ENCODE results near the gene HOOK1. TPM values are rescaled to one million over a fixed set of nuclear protein-coding genes. Genes with fewer than 3 reads are reported as not detected.
"Not testable (repeated sequence)": the region's sequence is repeated elsewhere in the genome, so short reads cannot be mapped to it uniquely, and the experiment has no call there.

HOOK1 gene
- total and polyA plus RNA-seq, 7 donors, result under 0.01 to 31.4 (median 7.5) TPM; not detected in 1

DNA sequence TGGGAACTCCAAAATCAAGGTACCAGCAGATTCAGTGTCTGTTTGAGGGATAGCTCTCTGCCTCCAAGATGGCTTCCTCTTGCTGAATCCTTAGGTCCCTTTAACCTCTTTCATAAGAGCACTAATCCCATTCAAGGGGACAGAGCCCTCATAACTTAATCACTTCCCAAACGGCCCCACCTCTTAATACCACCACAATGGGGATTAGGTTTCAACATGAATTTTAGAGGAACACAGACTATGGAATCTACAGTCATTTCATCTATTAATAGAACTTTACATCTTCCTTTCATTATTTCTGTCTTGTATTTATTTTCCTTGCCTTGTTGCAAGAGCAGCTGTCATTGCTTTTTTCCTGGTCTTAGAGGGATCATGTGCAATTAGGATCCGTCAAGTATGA, 30.3 kb downstream of the HOOK1 start:
- H3K36me3 ChIP-seq, result no peaks in the 10 kb centered on the region
- no peak overlapping the region for H3K27ac ChIP-seq
- H3K27me3 ChIP-seq, result no peaks in the 10 kb centered on the region
- intact Hi-C loops (cut with DNase I), result no loop called here
- TF ChIP-seq EP300 (IDR thresholded peaks at IDR 0.05), result no peak
- no peak for TF ChIP-seq POLR2A (IDR thresholded peaks at IDR 0.05)
- no peak for TF ChIP-seq POLR2AphosphoS5 (IDR thresholded peaks at IDR 0.05)
- TF ChIP-seq, protein P1, sequence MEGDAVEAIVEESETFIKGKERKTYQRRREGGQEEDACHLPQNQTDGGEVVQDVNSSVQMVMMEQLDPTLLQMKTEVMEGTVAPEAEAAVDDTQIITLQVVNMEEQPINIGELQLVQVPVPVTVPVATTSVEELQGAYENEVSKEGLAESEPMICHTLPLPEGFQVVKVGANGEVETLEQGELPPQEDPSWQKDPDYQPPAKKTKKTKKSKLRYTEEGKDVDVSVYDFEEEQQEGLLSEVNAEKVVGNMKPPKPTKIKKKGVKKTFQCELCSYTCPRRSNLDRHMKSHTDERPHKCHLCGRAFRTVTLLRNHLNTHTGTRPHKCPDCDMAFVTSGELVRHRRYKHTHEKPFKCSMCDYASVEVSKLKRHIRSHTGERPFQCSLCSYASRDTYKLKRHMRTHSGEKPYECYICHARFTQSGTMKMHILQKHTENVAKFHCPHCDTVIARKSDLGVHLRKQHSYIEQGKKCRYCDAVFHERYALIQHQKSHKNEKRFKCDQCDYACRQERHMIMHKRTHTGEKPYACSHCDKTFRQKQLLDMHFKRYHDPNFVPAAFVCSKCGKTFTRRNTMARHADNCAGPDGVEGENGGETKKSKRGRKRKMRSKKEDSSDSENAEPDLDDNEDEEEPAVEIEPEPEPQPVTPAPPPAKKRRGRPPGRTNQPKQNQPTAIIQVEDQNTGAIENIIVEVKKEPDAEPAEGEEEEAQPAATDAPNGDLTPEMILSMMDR (IDR thresholded peaks at IDR 0.05), result no peak
- WGBS, 2 donors, result 76 to 80% methylated on average over 2 of the region's 2 CpGs
- H3K4me1 ChIP-seq, result no peaks in the 10 kb centered on the region
- H3K9me3 ChIP-seq, result no peaks in the 10 kb centered on the region
- DNase-seq, result no peak
- no peak overlapping the region for H3K4me3 ChIP-seq

DNA sequence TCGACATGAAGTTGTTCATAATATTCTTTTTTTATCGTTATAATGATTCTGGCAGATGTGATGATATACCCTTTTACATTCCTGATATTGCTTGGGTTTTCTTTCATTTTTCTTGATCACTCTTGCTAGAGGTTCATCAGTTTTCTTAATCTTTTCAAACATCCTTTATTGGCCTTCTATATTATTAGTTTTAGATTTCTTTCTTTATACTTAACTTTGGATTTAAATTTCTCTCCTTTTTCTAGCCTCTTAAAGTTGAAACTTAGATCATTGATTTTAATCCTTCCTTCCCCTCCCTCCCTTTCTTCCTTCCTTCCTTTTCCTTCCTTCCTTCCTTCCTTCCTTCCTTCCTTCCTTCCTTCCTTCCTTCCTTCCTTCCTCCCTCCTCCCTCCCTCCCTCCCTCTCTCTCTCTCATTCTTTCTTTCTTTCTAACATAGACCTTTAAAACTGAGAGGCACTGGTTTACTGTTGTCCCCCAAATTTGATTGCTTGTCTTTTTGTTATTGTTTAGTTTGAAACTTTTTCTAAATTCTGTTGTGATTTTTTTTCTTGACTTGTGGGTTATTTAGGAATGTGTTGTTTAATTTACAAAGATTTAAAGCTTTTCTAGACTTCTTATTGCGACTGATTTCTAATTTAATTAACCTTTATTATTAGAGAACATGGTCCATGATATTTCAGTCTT, 31.6 kb downstream of the HOOK1 start:
- intact Hi-C loops (cut with DNase I), result no loop called here

DNA sequence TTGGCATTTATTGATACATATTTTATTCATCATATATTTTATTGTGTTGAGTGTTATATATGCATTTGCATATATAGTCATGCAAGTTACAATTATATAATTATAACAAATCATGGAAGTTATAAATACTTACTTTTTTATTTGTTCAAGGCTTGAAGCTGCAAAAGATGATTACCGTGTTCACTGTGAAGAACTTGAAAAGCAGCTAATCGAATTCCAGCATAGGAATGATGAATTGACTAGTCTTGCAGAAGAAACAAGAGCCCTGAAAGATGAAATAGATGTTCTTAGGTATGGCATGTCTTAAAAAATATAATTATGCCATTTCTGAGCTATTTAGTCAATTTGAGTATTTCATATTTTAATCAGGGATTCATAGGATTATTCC, 32.1 kb downstream of the HOOK1 start:
- no peak overlapping the region for H3K27ac ChIP-seq
- no peaks in the 10 kb centered on the region for H3K9me3 ChIP-seq
- no peaks in the 10 kb centered on the region for H3K4me1 ChIP-seq
- intact Hi-C loops (cut with DNase I), result no loop called here
- H3K4me3 ChIP-seq, result no peak overlapping the region
- TF ChIP-seq EP300 (IDR thresholded peaks at IDR 0.05), result no peak
- TF ChIP-seq POLR2A (IDR thresholded peaks at IDR 0.05), result no peak
- TF ChIP-seq, protein P1 (IDR thresholded peaks at IDR 0.05), result no peak
- no peak for TF ChIP-seq POLR2AphosphoS5 (IDR thresholded peaks at IDR 0.05)
- no peak for DNase-seq
- WGBS, 2 donors, result 93 to 95% methylated on average over 2 of the region's 2 CpGs
- no peaks in the 10 kb centered on the region for H3K36me3 ChIP-seq
- H3K27me3 ChIP-seq, result no peaks in the 10 kb centered on the region

More for the DNA sequence above, 31.6 kb downstream of the HOOK1 start:
- no peaks in the 10 kb centered on the region for H3K36me3 ChIP-seq
- no peak overlapping the region for H3K27ac ChIP-seq
- H3K4me1 ChIP-seq, result no peaks in the 10 kb centered on the region
- no peaks in the 10 kb centered on the region for H3K9me3 ChIP-seq
- 95% methylated on average over 3 of the region's 3 CpGs for WGBS, 2 donors
- TF ChIP-seq EP300 (IDR thresholded peaks at IDR 0.05) (no peak), POLR2A (IDR thresholded peaks at IDR 0.05) (no peak), POLR2AphosphoS5 (IDR thresholded peaks at IDR 0.05) (no peak)
- TF ChIP-seq, protein P1 (IDR thresholded peaks at IDR 0.05), result no peak
- H3K4me3 ChIP-seq, result no peak overlapping the region
- DNase-seq, result no peak
- no peaks in the 10 kb centered on the region for H3K27me3 ChIP-seq

DNA sequence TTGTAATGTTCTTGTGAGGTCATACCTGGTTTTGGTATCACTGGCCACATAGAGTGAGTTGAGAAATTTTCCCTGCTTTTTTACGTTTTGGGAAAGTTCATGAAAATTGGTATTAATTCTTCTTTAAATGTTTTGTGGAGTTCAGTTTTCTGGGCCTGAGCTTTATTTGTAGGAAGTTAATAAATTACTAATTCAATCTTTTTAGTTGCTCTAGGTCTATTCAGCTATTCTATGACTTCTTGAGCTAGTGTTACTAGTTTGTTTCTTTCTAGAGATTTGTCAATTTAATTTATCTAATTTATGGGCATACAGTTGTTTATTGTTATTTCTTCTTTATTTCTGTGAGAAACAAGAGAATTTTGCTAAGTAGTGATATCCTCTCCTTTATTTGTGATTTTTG, 37.4 kb downstream of the HOOK1 start:
- Histone ChIP-seq H3K36me3 (no peaks in the 10 kb centered on the region), H3K4me1 (no peaks in the 10 kb centered on the region), H3K27ac (no peak overlapping the region), H3K27me3 (no peaks in the 10 kb centered on the region), H3K9me3 (no peaks in the 10 kb centered on the region), H3K4me3 (no peak overlapping the region)
- intact Hi-C loops (cut with DNase I), result no loop called here
- 84 to 96% methylated on average over 1 of the region's 1 CpG for WGBS, 2 donors
- no peak for DNase-seq
- TF ChIP-seq POLR2A (IDR thresholded peaks at IDR 0.05) (no peak), POLR2AphosphoS5 (IDR thresholded peaks at IDR 0.05) (no peak), EP300 (IDR thresholded peaks at IDR 0.05) (no peak)
- TF ChIP-seq, protein P1 (IDR thresholded peaks at IDR 0.05), result no peak

DNA sequence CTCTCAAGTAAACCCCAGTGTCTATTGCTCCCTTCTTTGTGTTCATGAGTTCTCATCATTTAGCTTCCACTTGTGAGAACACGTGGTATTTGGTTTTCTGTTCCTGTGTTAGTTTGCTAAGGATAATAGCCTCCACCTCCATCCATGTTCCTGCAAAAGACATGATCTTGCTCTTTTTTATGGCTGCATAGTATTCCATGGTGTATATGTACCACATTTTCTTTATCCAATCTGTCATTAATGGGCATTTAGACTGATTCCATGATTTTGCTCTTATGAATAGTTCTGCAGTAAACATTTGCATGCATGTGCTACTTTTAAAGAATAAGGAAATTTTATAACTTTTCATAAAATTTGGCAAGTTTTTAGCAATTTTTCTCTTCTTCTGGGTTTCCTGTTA, 40.5 kb downstream of the HOOK1 start:
- H3K9me3 ChIP-seq; intact Hi-C loops (cut with DNase I); H3K4me1 ChIP-seq; DNase-seq; H3K4me3 ChIP-seq; H3K27ac ChIP-seq; H3K27me3 ChIP-seq; H3K36me3 ChIP-seq: not testable (repeated sequence)
- 98% methylated on average over 1 of the region's 1 CpG for WGBS, 2 donors
